ENCODE measurements around the gene IRF2BPL. TPM values are rescaled to one million over a fixed set of nuclear protein-coding genes. Genes with fewer than 3 reads are reported as not detected.

Gene IRF2BPL
- total and polyA plus RNA-seq, 2 of the 4 experiments (the other 2 are of a cell fraction) = 6.3 to 14.5 TPM

- Histone ChIP-seq H2AK5ac (ENCODE audit: low read depth, low read length) (no peak overlapping the region), H2AFZ (replicated peaks; ENCODE audit: low read length, poor library complexity) (no peak overlapping the region), H2BK15ac (ENCODE audit: low read depth, low read length) (no peak overlapping the region), H3K9me1 (ENCODE audit: insufficient read depth, low read length) (peaks cover 3% of the 10 kb centered on the region; the same call in 1 of the 2 replicates), H3K36me3 (ENCODE audit: control insufficient read depth, insufficient read depth, low read length) (no peaks in the 10 kb centered on the region), H3K27me3 (ENCODE audit: control insufficient read depth, insufficient read depth, low read length) (no peaks in the 10 kb centered on the region; the same call in 1 of the 2 replicates), H3K23ac (ENCODE audit: low read depth, low read length) (no peak overlapping the region), H2BK120ac (ENCODE audit: low read depth, low read length) (no peak overlapping the region), H3K9ac (ENCODE audit: low read depth, low read length) (no peak overlapping the region), H3K18ac (ENCODE audit: low read depth, low read length) (no peak overlapping the region), H3K79me1 (ENCODE audit: low read depth in 1 of 2, low read length in 2 of 2) (no peaks in the 10 kb centered on the region), H2BK5ac (ENCODE audit: low read depth, low read length, poor library complexity, severe bottlenecking) (no peak overlapping the region), H4K5ac (ENCODE audit: low read depth, low read length) (no peak overlapping the region), H3K9me3 (ENCODE audit: control insufficient read depth, insufficient read depth, low read length) (no peaks in the 10 kb centered on the region), H4K20me1 (ENCODE audit: insufficient read depth, low read length) (no peaks in the 10 kb centered on the region), H3K4me1 (ENCODE audit: control insufficient read depth, insufficient read depth, low read length) (peaks cover 9% of the 10 kb centered on the region), H3K4me2 (ENCODE audit: low read depth, low read length) (no peak overlapping the region), H3K4ac (ENCODE audit: low read depth, low read length) (no peak overlapping the region), H4K91ac (ENCODE audit: insufficient read depth, low read depth, low read length) (no peak overlapping the region), H3K4me3 (ENCODE audit: insufficient read depth, low read depth, low read length) (no peak overlapping the region), H3K14ac (replicated peaks; ENCODE audit: low read depth, low read length) (no peak overlapping the region), H2AK9ac (replicated peaks; ENCODE audit: low read depth, low read length, poor library complexity) (no peak overlapping the region), H2BK20ac (ENCODE audit: low read depth, low read length) (no peak overlapping the region), H3K27ac (ENCODE audit: insufficient read depth, low read length) (no peak overlapping the region), H3K56ac (ENCODE audit: extremely low read depth, insufficient read depth, low read length) (no peak overlapping the region), H4K8ac (ENCODE audit: low read depth in 2 of 2, low read length in 2 of 2) (no peak overlapping the region)
- ATAC-seq (ENCODE audit: low read depth) = no peak
- DNase-seq = no peak
- ChIA-PET POLR2A (ENCODE audit: unreplicated experiment) (no interaction called here), CTCF (no interaction called here)
- 93% methylated on average over 2 of the region's 3 CpGs; no CpG with 5 or more reads in 1 of the 2 experiments for WGBS, 2 experiments (ENCODE audit: extremely low coverage in 2 of 2, insufficient read length in 1 of 2)
- no peak for TF ChIP-seq RFX5 (IDR thresholded peaks at IDR 0.05; ENCODE audit: low read depth, low read length)
- TF ChIP-seq MAFK (IDR thresholded peaks at IDR 0.05; ENCODE audit: low read depth, low read length) = peak; percentile 42
- dilution Hi-C loops (cut with HindIII; ENCODE audit: low sequenced_read_pairs, unreplicated experiment) = no loop called here
- BruUV-seq (replicated peaks) = no TSS peak
- in situ Hi-C loops (cut with MboI; ENCODE audit: low sequenced_read_pairs) = no loop called here
- intact Hi-C loops (cut with micrococcal nuclease) = no loop called here
Measured at GRCh38 chr14:76998910-76999309, 29.6 kb downstream of the IRF2BPL start.

Measured in IMR-90 (cell line).